Subcutaneous adipose tissue (tissue), 4 donors: ENCODE measurements around the gene NTSR1. TPM values are rescaled to one million over a fixed set of nuclear protein-coding genes. Genes with fewer than 3 reads are reported as not detected.

Experiments
- total RNA-seq, 4 donors: library from RNA; depleted of rRNA; stranded (reverse); fragments of >200 nt; gene quantifications; one replicate each; pipeline ENCODE4 v1.1.0, GENCODE V29; 2016
- TF ChIP-seq, protein P1 (sequence below): fragments of 450-650 bp; IDR thresholded peaks from one replicate; pipeline ENCODE4 v1.5.1; 2016; ENCODE audit warnings: low read depth, mild to moderate bottlenecking, control low read depth, antibody characterized with exemption, moderate library complexity

The NTSR1 gene
- total RNA-seq, 4 donors from 2014 or later, result 0.16 TPM; not detected in 3

DNA sequence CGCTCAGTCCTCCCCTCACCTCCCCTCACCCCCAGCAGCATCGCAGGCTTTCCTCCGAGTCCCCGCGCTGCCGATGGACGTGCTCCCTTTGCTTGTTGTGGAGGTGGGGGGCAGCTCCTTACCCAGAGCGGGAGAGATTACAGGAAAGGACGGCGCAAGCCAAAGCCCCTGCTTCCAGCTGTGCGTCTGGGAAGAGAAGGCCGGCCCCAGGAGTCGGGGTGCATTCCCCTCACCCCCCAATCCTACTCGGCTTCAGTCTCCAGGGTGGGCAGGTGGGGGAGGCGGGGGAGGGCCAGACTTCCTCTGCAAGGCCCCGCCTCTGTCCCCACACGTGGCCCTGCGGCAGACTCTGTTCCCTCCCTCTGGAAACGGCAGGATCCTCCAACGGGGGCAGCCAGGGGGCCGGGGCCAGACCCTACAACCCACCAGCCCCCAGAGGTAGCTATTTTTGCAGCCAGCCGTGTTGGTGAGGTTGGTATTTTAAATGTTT is 43.6 kb downstream of the NTSR1 start:
- TF ChIP-seq, protein P1, sequence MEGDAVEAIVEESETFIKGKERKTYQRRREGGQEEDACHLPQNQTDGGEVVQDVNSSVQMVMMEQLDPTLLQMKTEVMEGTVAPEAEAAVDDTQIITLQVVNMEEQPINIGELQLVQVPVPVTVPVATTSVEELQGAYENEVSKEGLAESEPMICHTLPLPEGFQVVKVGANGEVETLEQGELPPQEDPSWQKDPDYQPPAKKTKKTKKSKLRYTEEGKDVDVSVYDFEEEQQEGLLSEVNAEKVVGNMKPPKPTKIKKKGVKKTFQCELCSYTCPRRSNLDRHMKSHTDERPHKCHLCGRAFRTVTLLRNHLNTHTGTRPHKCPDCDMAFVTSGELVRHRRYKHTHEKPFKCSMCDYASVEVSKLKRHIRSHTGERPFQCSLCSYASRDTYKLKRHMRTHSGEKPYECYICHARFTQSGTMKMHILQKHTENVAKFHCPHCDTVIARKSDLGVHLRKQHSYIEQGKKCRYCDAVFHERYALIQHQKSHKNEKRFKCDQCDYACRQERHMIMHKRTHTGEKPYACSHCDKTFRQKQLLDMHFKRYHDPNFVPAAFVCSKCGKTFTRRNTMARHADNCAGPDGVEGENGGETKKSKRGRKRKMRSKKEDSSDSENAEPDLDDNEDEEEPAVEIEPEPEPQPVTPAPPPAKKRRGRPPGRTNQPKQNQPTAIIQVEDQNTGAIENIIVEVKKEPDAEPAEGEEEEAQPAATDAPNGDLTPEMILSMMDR, result no peak

DNA sequence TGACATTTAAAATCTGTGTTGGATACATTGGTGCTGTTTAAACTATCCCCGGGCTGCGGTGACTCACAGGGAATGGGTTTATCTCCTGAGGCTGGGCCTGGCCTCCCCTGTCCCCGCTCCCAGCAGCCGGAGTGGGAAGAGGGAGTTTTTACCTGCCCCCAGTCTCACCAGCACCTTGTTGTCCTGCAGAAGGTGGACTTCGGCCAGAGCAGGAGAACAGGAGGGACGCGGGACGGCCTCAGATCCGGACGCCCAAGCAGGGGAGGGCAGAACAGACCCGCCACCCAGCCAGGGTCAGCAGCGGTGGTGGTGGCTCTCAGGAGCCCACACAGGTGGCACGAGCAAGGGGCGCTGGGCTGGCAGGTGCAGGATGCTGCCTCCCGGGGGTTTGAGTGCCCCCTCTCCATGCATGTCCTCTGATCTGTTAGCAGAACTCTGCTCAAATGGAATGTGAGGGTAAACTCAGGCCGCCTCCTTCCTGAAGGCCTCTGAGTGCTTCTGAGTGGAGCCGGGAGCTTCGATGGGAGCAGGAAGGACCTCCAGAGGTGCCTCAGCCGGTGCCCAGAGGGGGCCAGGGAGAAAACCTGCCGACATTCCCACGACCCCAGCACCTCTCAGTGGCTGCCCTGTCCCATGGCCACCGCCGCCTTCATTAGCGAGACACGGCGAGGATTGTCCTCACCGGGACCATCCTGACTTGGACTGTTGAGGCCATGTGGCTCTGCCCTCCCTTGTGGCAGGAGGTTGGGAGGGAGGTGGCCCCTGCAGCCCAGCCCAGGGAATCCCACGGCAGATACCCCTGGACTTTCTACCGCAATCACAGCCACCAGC is 44.2 kb downstream of the NTSR1 start:
- TF ChIP-seq, protein P1, result no peak

DNA sequence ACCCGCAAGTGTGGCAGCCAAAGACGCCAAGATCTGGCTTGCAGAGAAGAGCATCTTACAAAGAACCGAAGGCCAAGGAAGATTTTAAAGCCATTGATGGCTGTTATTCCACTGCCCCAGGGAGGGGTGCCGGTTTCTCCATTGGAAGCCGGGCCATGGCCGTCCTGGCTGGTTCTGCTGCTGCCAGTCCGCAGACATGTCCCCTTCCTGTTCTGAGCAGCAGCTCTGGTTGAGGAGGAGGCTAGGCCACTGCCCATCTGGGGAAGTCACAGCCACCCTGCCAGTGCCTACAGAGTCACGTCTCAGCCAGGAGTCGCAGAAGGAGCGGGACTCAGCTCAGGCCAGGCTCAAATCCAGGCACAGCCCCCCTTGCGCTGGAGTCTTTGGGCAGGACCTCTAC is 45.0 kb downstream of the NTSR1 start:
- TF ChIP-seq, protein P1, result no peak

DNA sequence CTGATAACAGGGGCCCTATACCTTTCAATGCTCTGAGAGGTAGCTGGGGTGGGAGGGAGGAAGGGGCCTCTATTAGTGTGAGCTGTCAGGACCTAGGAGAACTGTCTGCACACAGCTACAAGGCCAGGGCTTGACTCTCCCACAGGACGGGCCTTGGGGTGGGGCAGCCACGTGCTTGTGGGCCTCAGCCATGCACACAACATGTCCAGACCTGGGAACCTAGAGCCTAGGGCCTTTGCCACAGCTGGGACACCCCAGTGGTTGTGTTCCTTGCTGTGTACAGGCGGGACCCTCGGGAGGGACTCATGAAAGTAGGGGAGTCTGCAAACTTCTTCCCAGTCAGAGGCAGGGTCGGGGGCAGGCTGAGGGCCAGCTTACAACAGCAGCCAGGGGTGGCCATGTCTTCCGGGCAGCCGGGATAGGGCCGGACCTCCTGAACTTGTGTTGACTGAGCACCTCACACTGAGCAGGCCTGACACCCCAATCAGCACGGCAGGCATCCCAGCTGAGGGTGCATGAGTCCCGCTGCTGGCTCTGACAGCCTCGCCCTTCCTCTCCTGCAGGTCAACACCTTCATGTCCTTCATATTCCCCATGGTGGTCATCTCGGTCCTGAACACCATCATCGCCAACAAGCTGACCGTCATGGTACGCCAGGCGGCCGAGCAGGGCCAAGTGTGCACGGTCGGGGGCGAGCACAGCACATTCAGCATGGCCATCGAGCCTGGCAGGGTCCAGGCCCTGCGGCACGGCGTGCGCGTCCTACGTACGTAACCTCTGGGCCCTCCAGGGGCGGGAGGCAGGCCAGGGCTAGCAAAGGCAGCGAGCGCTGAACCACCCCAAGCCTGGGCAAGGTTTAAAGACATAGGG is 45.7 kb downstream of the NTSR1 start:
- TF ChIP-seq, protein P1, result no peak

DNA sequence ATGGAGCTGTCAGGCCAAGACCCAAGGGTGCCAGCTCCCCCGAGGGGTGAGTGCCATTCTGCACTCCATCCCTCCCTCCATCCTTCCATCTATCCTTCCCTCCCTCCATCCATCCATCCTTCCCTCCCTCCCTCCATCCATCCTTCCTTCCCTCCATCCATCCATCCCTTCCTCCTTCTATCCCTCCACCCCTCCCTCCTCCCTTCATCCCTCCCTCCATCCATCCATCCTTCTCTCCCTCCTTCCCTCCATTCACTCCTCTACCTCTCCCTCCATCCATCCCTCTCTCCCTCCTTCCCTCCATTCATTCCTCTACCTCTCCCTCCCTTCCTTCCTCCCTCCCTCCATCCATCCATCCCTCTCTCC is 46.3 kb downstream of the NTSR1 start:
- TF ChIP-seq, protein P1, result no peak

DNA sequence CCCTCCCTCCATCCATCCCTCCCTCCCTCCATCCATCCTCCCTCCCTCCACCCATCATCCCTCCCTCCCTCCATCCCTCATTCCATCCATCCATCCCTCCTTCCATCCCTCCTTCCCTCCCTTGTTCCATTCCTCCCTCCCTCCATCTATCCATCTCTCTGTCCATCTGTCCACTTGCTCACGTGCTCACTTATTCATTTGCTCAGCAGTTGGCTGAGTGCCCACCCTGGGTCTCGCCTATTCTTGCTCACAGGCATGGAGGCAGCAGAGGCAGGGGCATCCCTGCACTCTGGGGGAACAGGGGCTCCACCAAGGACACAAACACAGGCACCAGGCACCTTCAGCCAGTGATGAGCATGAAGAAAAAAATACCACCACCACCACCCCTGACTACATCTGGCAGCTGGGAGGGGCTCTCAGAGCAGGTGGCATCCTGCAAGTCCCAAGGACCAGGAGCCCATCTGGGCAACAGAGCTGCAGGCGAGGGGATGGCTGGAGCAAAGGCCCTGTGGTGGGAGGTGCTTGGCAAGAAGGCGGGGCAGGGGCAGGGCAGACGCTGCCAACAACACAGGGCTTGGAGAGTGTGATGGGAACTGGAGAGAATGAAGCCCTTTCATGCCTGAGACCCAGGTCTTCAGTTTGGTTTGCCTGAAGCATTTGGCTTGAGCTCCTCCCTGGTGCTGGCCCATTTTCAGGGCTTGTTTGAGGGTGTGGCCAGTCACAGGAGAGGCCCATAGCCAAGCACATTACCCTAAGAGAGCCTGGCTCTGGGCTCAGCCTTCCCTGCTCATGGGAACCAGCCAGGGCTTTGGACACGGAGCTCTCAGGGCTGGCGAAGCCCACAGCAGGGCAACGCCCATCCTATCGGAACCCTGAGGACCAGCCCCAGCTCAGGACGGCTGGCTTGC is 47.4 kb downstream of the NTSR1 start:
- TF ChIP-seq, protein P1, result no peak
